GM08714 (cell line): ENCODE results near the gene SEPTIN5.

Experiments used
- H3K4me3 ChIP-seq: fragments of 200-500 bp; sonication (Bioruptor generic); 2 replicates; pipeline ENCODE4 v1.5.1; 2014; ENCODE audit warnings: mild to moderate bottlenecking, low read length, inconsistent platforms
- ZNF274 ChIP-seq: IDR thresholded peaks from 2 replicates; pipeline ENCODE4 v1.6.1; 2012; ENCODE audit warnings: mild to moderate bottlenecking, low read depth, low read length

The SEPTIN5 gene

DNA sequence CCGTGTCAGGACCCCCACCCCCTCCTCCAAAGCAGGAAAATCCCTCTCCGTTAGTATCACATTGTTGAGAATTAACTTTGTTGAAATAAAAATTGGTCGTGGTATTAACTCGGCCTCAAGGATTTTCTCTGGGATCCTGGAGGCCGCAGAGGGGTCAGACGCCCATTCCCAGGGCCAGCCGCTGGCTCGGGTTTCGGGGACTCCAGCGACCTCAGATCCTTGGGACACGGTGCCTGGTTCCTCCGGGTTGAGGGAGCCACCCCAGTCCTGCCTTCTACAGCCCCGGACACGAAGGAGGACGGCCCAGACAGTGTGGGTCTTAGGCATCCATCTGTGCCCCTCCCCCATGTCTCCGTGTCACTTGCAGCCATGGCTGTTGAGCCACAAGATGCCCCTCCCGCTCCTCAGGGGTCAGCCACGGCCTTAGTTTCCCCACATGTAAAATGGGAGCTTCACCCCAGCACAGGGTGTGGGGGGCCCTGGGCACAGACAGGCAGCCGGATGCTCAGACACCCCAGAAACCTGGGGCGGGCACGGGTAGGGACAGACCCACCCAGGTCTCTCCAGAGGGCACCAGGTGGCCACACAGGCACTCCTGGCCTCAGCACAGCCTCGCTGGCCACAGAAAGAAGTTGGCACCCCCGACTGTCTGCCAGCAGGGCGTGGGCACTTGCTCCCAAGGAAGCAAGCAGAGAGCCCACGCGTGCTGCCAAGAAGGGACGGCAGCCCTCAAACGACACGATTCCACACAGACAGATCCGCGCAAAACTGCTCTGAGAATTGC is 24.6 kb downstream of the SEPTIN5 start:
- no peak overlapping the region for H3K4me3 ChIP-seq
- TF ChIP-seq ZNF274, result no peak

- H3K4me3 ChIP-seq, result no peak overlapping the region
Observed at GRCh38 chr22:19739448-19739895, 25.2 kb downstream of the SEPTIN5 start.

DNA sequence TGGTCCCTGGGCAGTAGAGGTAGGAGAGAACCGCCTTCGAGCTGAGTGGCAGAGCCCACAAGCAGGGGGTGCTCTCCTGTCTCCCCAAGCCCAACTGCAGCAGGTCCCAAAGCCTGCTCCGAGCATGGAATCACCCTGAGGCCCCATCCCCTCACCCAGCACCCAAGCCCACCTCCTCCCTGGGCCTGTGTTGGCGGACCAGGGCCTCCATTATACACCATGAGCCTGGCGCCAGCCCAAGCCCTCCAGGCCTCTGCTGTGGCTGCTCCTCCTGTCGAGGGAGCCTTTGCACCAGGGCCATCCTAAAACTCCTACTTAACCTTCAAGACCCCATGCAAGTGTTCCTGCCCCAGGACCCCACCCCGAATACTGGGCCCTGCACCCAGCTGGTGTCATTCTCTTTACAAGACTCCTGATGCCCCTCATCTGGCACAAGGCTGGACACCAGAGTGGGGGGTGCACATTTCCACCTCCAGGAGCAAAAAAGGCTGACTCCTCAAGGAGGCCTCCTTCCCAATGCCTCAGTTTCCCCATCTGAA is 25.7 kb downstream of the SEPTIN5 start:
- no peak for TF ChIP-seq ZNF274
- no peak overlapping the region for H3K4me3 ChIP-seq

More at GRCh38 chr22:19739448-19739895, 25.2 kb downstream of the SEPTIN5 start:
- TF ChIP-seq ZNF274, result no peak

DNA sequence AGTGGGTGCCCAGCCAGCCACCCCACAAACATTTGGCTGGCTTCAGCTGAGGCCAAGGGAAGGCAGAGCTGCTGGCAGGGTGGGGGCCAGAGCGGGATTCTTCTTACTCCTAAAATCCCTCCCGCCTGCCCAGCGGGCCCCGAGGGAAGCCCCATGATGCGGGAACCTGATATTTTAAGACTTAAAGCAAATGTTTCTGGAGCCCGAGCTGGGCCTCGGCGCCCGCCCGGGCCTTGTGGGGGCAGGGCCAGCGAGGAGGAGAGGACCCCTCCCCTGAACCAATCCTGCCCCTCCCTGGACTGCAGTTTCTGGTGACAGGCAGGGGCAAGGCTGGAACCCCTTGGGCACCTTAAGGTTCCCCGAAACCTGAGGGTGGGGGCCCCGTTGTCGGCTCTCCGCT is 26.3 kb downstream of the SEPTIN5 start:
- H3K4me3 ChIP-seq, result no peak overlapping the region
- no peak for TF ChIP-seq ZNF274

DNA sequence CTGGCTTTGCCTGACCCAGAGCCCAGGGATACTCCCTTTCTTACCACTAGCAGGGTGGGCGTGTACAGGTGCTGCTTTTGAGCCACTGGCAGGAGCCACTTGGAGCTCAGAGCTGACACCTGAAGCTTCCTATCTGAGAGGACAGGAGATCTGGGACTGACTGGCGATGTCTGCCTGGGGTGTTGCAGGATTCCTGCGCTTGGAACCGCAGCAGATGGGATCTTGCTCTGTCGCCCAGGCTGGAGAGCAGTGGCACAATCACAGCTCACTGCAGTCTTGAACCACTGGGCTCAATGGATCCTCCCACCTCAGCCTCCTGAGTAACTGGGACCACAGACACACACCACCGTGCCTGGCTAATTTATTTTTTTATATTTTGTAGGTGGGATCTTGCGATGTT is 26.8 kb downstream of the SEPTIN5 start:
- TF ChIP-seq ZNF274, result no peak
- H3K4me3 ChIP-seq, result no peak overlapping the region

- TF ChIP-seq ZNF274, result no peak
- no peak overlapping the region for H3K4me3 ChIP-seq
Observed at GRCh38 chr22:19742160-19743066, 28.1 kb downstream of the SEPTIN5 start.

DNA sequence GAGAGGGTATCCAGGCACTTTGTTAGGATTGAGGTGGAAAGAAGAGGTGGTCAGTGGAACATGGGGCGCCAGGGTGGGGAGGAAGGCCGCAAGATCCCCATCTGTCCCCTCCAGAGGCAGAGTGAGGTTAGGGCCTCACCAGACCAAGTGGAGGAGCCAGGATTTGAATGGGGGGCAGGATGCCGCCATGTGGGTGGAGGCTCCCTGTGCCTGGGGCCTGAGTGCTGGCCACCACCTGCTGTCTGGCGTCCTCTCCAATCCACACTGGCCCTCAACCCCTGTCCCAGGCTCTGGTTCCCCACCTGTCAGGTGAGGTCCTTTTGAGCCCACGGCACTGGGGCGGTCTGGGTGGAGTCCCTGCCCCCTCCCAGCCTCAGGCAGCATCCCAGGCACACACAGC is 28.8 kb downstream of the SEPTIN5 start:
- no peak for TF ChIP-seq ZNF274
- no peak overlapping the region for H3K4me3 ChIP-seq

GRCh38 chr22:19743651-19744050 is 29.3 kb downstream of the SEPTIN5 start:
- no peak for TF ChIP-seq ZNF274
- no peak overlapping the region for H3K4me3 ChIP-seq

- no peak overlapping the region for H3K4me3 ChIP-seq
- TF ChIP-seq ZNF274, result no peak
Observed at GRCh38 chr22:19744350-19745006, 30.2 kb downstream of the SEPTIN5 start.

- no peak for TF ChIP-seq ZNF274
- H3K4me3 ChIP-seq, result no peak overlapping the region
Observed at GRCh38 chr22:19745155-19746101, 31.1 kb downstream of the SEPTIN5 start.

- H3K4me3 ChIP-seq, result no peak overlapping the region
- TF ChIP-seq ZNF274, result no peak
Observed at GRCh38 chr22:19746726-19747125, 32.4 kb downstream of the SEPTIN5 start.

DNA sequence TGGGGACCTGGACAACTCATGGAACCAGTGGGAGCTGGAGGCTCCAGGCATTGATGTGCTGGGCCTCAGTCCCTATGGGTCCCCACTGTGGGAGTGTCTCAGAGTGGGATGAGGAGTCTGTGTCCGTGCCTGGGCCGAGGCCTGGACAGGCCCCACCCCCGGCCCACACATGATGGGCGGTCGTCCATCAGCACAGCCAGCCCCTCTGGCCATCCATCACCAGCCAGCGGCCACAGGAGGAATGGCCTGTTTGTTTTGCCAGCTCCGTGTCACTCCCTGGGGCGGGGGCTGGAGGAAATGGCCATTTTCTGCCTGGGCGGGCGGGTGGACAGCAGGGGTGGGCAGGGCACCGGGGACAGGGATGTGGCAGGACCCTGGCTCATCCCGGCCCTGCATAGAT is 33.2 kb downstream of the SEPTIN5 start:
- no peak overlapping the region for H3K4me3 ChIP-seq
- no peak for TF ChIP-seq ZNF274

GRCh38 chr22:19748139-19748538 is 33.8 kb downstream of the SEPTIN5 start:
- no peak for TF ChIP-seq ZNF274
- no peak overlapping the region for H3K4me3 ChIP-seq
